BJ (cell line): ENCODE data around the gene UBR2. TPM values are rescaled to one million over a fixed set of nuclear protein-coding genes. Genes with fewer than 3 reads are reported as not detected.
"Not testable (repeated sequence)": the region's sequence is repeated elsewhere in the genome, so short reads cannot be mapped to it uniquely, and the experiment has no call there.

Source experiments
- CTCF ChIA-PET: fragments of 350-600 bp; formaldehyde crosslinking; extraction: SDS; loops from one replicate; lab custom pipeline; 2021; ENCODE audit warnings: antibody characterized with exemption, inconsistent platforms; lab: Yijun Ruan, JAX
- POLR2A ChIA-PET: fragments of 300-600 bp; sonication (Branson Sonifier 250); formaldehyde crosslinking; extraction: SDS; loops from one replicate; lab custom pipeline; 2021; ENCODE audit warnings: antibody characterized with exemption; lab: Charles Lee
- DNase-seq: peaks from one replicate; pipeline ENCODE4 v3.0.0-alpha.2; 2011; ENCODE audit warnings: low read depth
- H3K27me3 ChIP-seq: 2 replicates; pipeline ENCODE4 v1.6.0; 2011; ENCODE audit warnings: low read length; ENCODE audit not compliant: control insufficient read depth, insufficient read depth
- H3K36me3 ChIP-seq: 2 replicates; pipeline ENCODE4 v1.5.1; 2011; ENCODE audit warnings: low read length; ENCODE audit not compliant: control insufficient read depth, insufficient read depth
- H3K4me3 ChIP-seq: 2 replicates; pipeline ENCODE4 v1.5.1; 2011; ENCODE audit warnings: low read depth, mild to moderate bottlenecking, control low read depth, low read length
- CTCF ChIP-seq: IDR thresholded peaks from 2 replicates; pipeline ENCODE4 v1.5.1; 2011; ENCODE audit warnings: low read depth, mild to moderate bottlenecking, control low read depth, inconsistent platforms, low read length, moderate library complexity; ENCODE audit not compliant: insufficient read depth
- polyA plus RNA-seq: library from polyadenylated mRNA; depleted of rRNA; stranded (reverse); fragments of >200 nt; gene quantifications from 2 replicates; pipeline ENCODE4 v1.2.3, GENCODE V29; 2011

The UBR2 gene
- polyA plus RNA-seq, 1 experiment: 9.8 TPM

GRCh38 chr6:42727627-42728026, 163.8 kb downstream of the UBR2 start:
- CTCF ChIA-PET: interaction anchor here (0.6 to 4.4 kb wide), 28 partner anchors 9 to 162 kb away, joined by 3 to 56 read pairs (median 4); partner anchors contain the start of genes RPL7L1 and TBCC
- no peak for DNase-seq
- Histone ChIP-seq H3K27me3 (no peaks in the 10 kb centered on the region), H3K36me3 (no peaks in the 10 kb centered on the region), H3K4me3 (peak overlapping the region; percentile 9; the same call in 1 of the 2 replicates)
- POLR2A ChIA-PET: no interaction called here
- no peak for TF ChIP-seq CTCF

GRCh38 chr6:42729731-42730130, 165.9 kb downstream of the UBR2 start:
- DNase-seq: no peak
- Histone ChIP-seq H3K27me3 (no peaks in the 10 kb centered on the region), H3K4me3 (no peak overlapping the region), H3K36me3 (no peaks in the 10 kb centered on the region)
- CTCF ChIA-PET: interaction anchor here (0.7 to 1.1 kb wide), 3 partner anchors 15 to 680 kb away, joined by 3 to 4 read pairs (median 3); partner anchors contain the start of gene TAF8
- POLR2A ChIA-PET: interaction anchor here (0.5 kb wide), 1 partner anchor 53 kb away, joined by 3 read pairs; no protein-coding TSS in a partner anchor
- no peak for TF ChIP-seq CTCF

DNA sequence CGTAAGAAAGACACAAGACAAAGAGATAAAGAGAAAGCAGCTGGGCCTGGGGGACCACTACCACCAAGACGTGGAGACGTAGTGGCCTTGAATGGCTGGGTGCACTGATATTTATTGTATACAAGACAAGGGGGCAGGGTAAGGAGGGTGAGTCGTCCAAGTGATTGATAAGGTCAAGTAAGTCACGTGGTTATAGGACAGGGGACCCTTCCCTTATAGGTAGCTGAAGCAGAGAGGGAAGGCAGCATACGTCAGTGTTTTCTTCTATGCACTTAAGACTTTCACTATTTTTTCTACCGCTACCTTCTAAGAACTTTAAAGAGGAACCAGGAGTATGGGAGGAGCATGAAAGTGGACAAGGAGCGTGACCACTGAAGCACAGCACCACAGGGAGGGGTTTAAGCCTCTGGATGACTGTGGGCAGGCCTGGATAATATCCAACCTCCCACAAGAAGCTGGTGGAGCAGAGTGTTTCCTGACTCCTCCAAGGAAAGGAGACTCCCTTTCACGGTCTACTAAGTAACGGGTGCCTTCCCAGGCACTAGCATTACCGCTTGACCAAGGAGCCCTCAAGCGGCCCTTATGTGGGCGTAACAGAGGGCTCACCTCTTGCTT, 170.1 kb downstream of the UBR2 start:
- H3K36me3 ChIP-seq, POLR2A ChIA-PET, H3K27me3 ChIP-seq, H3K4me3 ChIP-seq, DNase-seq: not testable (repeated sequence)
- CTCF ChIA-PET: interaction anchor here (0.6 to 0.7 kb wide), 2 partner anchors 150 to 722 kb away, joined by 3 read pairs; no protein-coding TSS in a partner anchor

- Histone ChIP-seq H3K4me3 (no peak overlapping the region), H3K27me3 (no peaks in the 10 kb centered on the region), H3K36me3 (no peaks in the 10 kb centered on the region)
- POLR2A ChIA-PET: no interaction called here
- no peak for DNase-seq
- TF ChIP-seq CTCF: no peak
- CTCF ChIA-PET: no interaction called here
Measured at GRCh38 chr6:42735976-42736375, 172.1 kb downstream of the UBR2 start.

- POLR2A ChIA-PET: no interaction called here
- H3K36me3 ChIP-seq: no peaks in the 10 kb centered on the region
- DNase-seq: no peak
- TF ChIP-seq CTCF: no peak
- H3K4me3 ChIP-seq: no peak overlapping the region
- CTCF ChIA-PET: interaction anchor here (0.7 to 1.2 kb wide), 2 partner anchors 15 to 163 kb away, joined by 3 read pairs; no protein-coding TSS in a partner anchor
- H3K27me3 ChIP-seq: no peaks in the 10 kb centered on the region
Measured at GRCh38 chr6:42740725-42741124, 176.9 kb downstream of the UBR2 start.
